Ramos (cell line): ENCODE data around the gene GRM8.

Source experiments
- in situ Hi-C: fragments of 300-500 bp; cut with MboI; formaldehyde crosslinking; loops from one replicate; pipeline ENCODE4 v1.14.3; 2022; ENCODE audit warnings: low sequenced_read_pairs; ENCODE audit not compliant: unreplicated experiment

GRM8 gene

GRCh38 chr7:127153315-127153714 is 99.4 kb downstream of the GRM8 start:
- in situ Hi-C loops = no loop called here

- in situ Hi-C loops = no loop called here
These were observed 100.3 kb downstream of the GRM8 start for GRCh38 chr7:127152423-127152822.

GRCh38 chr7:127151379-127151778 is 101.4 kb downstream of the GRM8 start:
- in situ Hi-C loops = no loop called here

GRCh38 chr7:127150543-127150942 is 102.2 kb downstream of the GRM8 start:
- in situ Hi-C loops = no loop called here

- in situ Hi-C loops = no loop called here
These were observed 105.8 kb downstream of the GRM8 start for GRCh38 chr7:127146746-127147536.

GRCh38 chr7:127137146-127137545 is 115.6 kb downstream of the GRM8 start:
- in situ Hi-C loops = no loop called here

GRCh38 chr7:127135871-127136485 is 116.8 kb downstream of the GRM8 start:
- in situ Hi-C loops = no loop called here

GRCh38 chr7:127123220-127123619 is 129.5 kb downstream of the GRM8 start:
- in situ Hi-C loops = no loop called here

- in situ Hi-C loops = no loop called here
These were observed 133.2 kb downstream of the GRM8 start for GRCh38 chr7:127119517-127119916.

- in situ Hi-C loops = no loop called here
These were observed 137.9 kb downstream of the GRM8 start for GRCh38 chr7:127114742-127115265.

GRCh38 chr7:127107601-127108007 is 145.1 kb downstream of the GRM8 start:
- in situ Hi-C loops = no loop called here

- in situ Hi-C loops = no loop called here
These were observed 159.4 kb downstream of the GRM8 start for GRCh38 chr7:127093340-127093739.

GRCh38 chr7:127091620-127092019 is 161.1 kb downstream of the GRM8 start:
- in situ Hi-C loops = no loop called here

- in situ Hi-C loops = no loop called here
These were observed 163.6 kb downstream of the GRM8 start for GRCh38 chr7:127089146-127089545.

- in situ Hi-C loops = no loop called here
These were observed 171.2 kb downstream of the GRM8 start for GRCh38 chr7:127081539-127081938.

GRCh38 chr7:127080576-127080975 is 172.2 kb downstream of the GRM8 start:
- in situ Hi-C loops = no loop called here

GRCh38 chr7:127066974-127067373 is 185.8 kb downstream of the GRM8 start:
- in situ Hi-C loops = no loop called here

- in situ Hi-C loops = no loop called here
These were observed 193.3 kb downstream of the GRM8 start for GRCh38 chr7:127059475-127059874.

- in situ Hi-C loops = no loop called here
These were observed 194.8 kb downstream of the GRM8 start for GRCh38 chr7:127057918-127058317.

- in situ Hi-C loops = no loop called here
These were observed 196.5 kb downstream of the GRM8 start for GRCh38 chr7:127056202-127056601.

GRCh38 chr7:127047521-127047920 is 205.2 kb downstream of the GRM8 start:
- in situ Hi-C loops = no loop called here
